NCI-H1105 (cell line): ENCODE data around the gene CRB2.
"Not testable (repeated sequence)": the region's sequence is repeated elsewhere in the genome, so short reads cannot be mapped to it uniquely, and the experiment has no call there.

Source experiments
- DNase-seq: peaks from one replicate; lab custom pipeline; 2025; lab: John Stamatoyannopoulos, UW

The CRB2 gene

DNA sequence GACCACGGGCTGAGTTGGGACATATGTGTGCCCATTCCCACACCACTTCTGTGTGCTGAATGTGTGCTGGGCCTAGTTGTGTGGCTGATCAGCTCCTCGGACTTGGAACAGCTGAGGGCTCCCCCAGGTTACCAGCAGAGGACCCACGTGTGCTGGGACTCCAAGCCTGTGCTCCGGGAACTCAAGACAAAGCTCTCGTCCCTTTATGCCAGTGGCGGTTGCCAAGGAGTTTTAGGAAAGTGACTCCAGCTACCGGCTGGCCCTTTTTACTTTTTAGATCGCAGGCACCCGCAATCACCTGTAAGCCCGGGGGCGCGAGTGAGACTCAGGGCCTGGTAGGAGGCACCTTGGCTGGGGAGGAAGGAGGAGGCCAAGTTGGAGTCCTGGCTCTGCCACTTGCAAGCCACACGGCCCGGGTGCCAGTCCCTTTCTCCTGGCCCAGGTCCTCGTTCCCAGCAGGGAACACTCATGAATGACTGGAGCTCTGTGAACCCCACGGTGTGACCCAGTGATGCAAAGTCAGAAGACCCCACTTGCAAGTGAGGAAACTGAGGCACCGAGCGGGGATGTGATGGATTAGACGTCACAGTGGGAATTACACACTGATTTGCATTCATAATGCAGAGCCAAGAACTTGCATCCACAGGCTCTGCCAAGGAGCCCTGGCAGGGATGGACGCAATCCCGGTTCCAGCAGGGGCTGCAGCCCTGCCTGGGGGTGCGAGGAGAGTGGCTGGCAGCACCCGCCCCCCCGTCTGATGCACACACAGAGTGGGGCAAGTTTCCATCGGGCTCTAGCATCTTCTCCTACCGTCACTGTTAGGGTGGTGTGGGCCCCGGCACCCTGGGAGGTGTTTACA, 26.9 kb downstream of the CRB2 start:
- DNase-seq, result no peak

- no peak for DNase-seq
Observed at GRCh38 chr9:123383512-123384170, 27.6 kb downstream of the CRB2 start.

DNA sequence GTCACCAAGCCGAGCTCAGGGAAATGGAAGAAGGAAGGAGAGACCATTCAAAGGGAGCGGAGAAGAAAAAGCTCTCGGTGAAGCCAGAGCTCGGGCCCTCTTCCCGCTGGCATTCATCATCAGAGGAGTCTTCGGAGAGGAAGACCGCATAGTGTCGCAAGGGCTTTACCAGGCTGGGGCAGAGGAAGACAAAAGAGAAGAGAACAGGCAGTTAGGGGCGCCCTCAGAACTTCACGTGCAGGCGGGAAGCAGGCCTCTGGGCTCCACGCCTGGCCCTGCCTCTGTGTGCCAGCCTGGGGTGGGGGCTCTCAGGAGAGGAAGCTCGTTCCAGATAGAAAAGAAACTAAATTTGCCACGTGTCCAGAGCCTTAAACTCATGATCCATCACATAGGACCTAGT, 31.7 kb downstream of the CRB2 start:
- no peak for DNase-seq

DNA sequence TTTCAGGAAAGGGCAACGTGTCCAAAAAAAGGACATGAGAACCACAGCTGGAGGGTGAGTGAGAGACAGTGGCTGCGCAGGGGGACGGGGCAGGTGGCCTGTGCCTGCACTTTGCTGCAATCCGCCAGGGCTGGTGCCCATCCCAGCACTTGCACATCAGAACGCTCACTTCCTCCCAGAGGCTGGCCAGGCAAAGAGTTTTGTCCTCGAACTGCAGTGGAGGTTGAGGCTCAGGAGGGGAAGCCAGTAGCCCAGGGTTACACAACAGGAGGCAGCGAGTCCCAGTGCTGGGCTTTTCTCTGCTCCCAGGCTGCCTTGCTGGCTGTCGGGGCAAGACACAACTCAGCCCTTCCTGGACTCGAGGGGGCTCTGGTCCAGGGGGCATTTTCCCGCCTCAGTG, 33.1 kb downstream of the CRB2 start:
- no peak for DNase-seq

- DNase-seq, result no peak
Observed at GRCh38 chr9:123389698-123390097, 33.7 kb downstream of the CRB2 start.

GRCh38 chr9:123390337-123391135, 34.5 kb downstream of the CRB2 start:
- no peak for DNase-seq

DNA sequence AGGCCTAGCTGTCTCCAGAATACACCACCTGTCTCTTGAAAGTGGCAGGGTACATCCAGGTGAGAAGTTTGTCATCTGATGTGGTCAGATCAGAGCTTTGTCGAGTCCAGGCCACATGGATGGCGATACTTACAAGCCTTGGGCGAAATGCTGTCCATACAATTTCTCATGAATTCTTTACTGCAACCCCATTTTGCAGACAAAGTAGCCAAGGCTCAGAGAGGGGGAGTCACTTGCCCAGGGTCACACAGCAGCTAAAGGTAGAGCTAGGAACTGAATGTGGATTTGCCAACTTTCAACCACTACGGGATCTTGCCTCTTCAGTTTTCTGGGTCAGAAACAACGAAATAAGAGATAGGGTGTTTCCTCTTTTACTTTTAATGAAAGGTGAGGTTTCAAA, 35.2 kb downstream of the CRB2 start:
- DNase-seq, result no peak

- DNase-seq, result no peak
Observed at GRCh38 chr9:123391946-123392345, 35.9 kb downstream of the CRB2 start.

DNA sequence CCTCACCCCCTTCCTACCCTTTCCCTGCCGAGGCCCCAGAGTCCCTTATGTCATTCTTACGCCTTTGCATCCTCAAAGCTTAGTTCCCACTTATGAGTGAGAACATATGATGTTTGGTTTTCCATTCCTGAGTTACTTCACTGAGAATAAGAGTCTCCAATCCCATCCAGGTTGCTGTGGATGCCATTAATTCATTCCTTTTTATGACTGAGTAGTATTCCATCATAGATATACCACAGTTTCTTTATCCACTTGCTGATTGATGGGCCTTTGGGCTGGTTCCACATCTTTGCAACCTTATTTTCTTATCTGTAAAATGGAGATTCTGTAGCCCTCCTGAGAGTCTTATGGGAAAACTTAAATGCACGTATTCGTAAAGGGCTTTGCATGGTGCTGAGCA, 36.8 kb downstream of the CRB2 start:
- no peak for DNase-seq

GRCh38 chr9:123394291-123395235, 38.6 kb downstream of the CRB2 start:
- DNase-seq, result no peak

DNA sequence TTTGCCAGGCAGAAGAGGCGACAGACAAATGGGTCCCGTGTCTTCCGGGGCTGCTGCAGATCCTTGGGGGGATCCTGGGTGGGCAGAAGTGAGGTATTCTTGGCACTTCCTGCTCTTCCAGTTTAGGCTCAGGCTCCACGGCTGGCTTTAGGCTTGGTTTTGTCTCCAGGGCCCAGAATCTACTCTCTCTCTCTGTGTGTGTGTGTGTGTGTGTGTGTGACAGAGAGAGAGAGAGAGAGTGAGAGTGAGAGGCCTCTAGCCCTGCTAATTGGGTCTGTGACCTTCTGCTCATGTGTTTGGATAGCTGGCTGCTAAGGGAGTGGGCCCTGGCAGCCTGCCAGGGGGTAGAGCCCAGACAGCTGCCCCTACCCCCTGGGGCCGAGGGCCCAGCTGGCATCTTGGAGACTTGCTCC, 39.3 kb downstream of the CRB2 start:
- peak; percentile 59 for DNase-seq

GRCh38 chr9:123395689-123396511, 39.9 kb downstream of the CRB2 start:
- no peak for DNase-seq

GRCh38 chr9:123397975-123398374, 42.0 kb downstream of the CRB2 start:
- no peak for DNase-seq

DNA sequence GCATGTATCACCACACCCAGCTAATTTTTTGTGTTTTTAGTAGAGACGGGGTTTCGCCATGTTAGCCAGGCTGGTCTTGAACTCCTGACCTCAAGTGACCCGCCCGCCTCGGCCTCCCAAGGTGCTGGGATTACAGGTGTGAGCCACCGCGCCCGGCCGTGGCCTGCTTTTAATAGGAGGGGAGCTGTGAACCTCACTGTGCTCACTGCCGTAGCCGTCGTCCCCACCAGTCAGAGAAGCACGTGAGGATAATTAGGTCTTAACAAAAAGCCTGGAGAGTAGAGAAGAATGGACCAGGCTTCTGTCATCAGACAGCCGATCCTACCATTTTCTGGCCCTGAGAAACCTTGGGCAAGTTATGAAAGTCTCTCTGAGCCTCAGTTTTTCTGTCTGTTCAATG, 42.9 kb downstream of the CRB2 start:
- not testable (repeated sequence) for DNase-seq

DNA sequence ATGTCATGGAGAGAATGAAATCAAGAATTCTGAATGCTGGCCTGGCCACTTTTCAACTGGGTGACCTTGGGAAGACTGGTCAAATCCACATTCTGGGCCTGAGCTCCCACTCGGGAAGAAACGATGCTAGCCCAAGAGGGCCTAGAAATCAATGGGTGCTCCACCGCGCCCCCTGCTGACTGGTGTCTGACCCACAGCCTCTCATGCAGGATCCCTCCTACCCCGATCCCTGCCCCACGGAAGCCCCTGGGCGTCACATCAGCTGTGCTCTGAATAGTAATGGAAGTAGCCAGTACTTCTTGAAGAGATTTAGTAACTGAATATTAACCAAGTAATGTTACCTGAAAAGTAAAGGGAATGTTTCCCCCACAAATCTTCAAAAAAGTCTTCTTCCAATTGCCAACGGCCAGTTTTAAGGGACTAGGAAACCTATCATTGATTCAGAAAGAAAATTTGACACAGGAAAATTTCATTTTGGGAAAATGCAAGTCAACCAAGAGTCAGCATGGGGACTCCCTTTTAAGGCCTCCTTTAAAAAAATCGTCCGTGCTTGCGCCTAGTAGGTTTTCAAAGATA, 43.9 kb downstream of the CRB2 start:
- no peak for DNase-seq

- no peak for DNase-seq
Observed at GRCh38 chr9:123400926-123401503, 45.0 kb downstream of the CRB2 start.

DNA sequence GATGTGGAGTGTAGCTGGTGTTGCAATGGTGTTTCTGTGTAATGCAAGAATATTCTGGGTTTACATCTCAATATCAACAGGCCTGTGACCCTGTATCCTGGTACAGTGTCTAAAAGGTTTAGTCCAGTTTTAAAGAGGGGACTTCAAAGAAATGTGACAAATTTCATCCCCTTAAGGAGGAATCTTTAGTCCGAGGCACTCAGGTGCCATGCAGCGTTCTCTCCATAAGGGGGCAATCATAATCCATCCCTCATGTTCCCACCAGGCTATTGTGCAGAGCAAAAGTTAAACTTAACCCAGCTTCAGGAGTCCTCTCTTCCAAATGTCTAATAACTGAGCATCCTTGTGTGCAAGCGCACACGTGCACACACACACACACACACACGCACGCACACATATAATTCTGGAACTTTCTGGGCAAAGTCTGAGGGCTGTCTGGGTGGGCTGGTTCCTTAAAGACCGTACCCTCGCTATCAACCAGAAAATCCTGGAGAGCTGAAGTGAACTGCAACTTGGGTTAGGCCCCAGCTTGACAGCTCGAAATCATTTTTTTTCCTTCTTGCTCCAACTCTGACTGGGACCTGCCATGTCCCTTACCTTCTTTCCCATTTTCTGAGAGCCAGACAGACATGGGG, 46.0 kb downstream of the CRB2 start:
- peak; percentile 32 for DNase-seq

- no peak for DNase-seq
Observed at GRCh38 chr9:123402981-123403509, 47.0 kb downstream of the CRB2 start.

DNA sequence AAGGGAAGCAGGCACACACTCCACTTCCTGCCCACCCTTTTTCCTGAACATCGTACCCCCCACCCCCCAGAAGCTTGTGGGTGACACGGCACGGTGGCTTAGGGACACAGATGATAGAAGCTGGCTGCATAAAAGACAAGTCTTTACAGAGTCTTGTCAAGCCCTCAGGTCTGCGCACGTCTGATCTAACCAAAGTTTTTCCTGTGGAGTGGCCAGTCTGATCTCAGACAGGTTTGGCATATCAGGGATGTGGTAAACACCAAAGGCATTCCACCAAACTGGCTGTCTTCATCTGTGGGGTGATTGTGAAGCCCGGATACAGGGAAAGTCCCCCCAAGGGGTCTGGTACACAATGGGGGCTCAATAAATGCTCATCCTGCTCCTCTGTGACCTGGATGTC, 50.0 kb downstream of the CRB2 start:
- no peak for DNase-seq
